Naive B cell (primary cell): ENCODE results near the gene CAMTA1. TPM values are rescaled to one million over a fixed set of nuclear protein-coding genes. Genes with fewer than 3 reads are reported as not detected.

ENCODE experiments used
- ATAC-seq, 2 donors: fragments of 150-1000 bp; cut with Tn5 transposase; 2 replicates each; pipeline ENCODE4 v1.10.0; 2021; ENCODE audit warnings: low read depth in 2 of 2, mild to moderate bottlenecking in 2 of 2, moderate library complexity in 2 of 2
- DNase-seq: peaks from one replicate; pipeline ENCODE4 v3.0.0; 2022
- H3K27ac Mint-ChIP-seq, 6 donors: one replicate each; pipeline ENCODE4 v1.8.0; 2020 to 2022; ENCODE audit warnings: mild to moderate bottlenecking in 6 of 6, mixed read lengths in 6 of 6, moderate library complexity in 5 of 6, inconsistent platforms in 2 of 6
- H3K27me3 Mint-ChIP-seq, 3 donors: one replicate each; pipeline ENCODE4 v1.8.0; 2021 to 2022; ENCODE audit warnings: mixed read lengths in 3 of 3, mild to moderate bottlenecking in 1 of 3
- H3K36me3 Mint-ChIP-seq, 2 donors: one replicate each; pipeline ENCODE4 v1.8.0; 2020 to 2022; ENCODE audit warnings: mixed read lengths in 2 of 2, inconsistent platforms in 1 of 2, mild to moderate bottlenecking in 1 of 2
- H3K4me1 Mint-ChIP-seq, 3 donors: one replicate each; pipeline ENCODE4 v1.8.0; 2020 to 2022; ENCODE audit warnings: mixed read lengths in 3 of 3, inconsistent platforms in 1 of 3, mild to moderate bottlenecking in 1 of 3, moderate library complexity in 1 of 3
- H3K4me3 Mint-ChIP-seq, 8 donors: one replicate each; pipeline ENCODE4 v1.8.0; 2020 to 2022; ENCODE audit warnings: mild to moderate bottlenecking in 8 of 8, mixed read lengths in 8 of 8, moderate library complexity in 8 of 8, inconsistent platforms in 2 of 8
- H3K9me3 Mint-ChIP-seq, 7 donors: one replicate each; pipeline ENCODE4 v1.8.0; 2020 to 2022; ENCODE audit warnings: mixed read lengths in 7 of 7, mild to moderate bottlenecking in 5 of 7, inconsistent platforms in 2 of 7, moderate library complexity in 1 of 7
- polyA plus RNA-seq, 6 donors: library from polyadenylated mRNA; unstranded; fragments of 300-500 nt; fragmentation: Illumina TruSeq; gene quantifications; one replicate each; pipeline ENCODE4 v1.2.3, GENCODE V29; 2021; ENCODE audit warnings: low read depth in 6 of 6

The CAMTA1 gene
- polyA plus RNA-seq, 6 donors from 2014 or later: 75.4 to 140 (median 88.8) TPM

GRCh38 chr1:6930732-6931300 is 145.6 kb downstream of the CAMTA1 start:
- ATAC-seq: no peak
- no peaks in the 10 kb centered on the region for H3K36me3 Mint-ChIP-seq
- H3K4me1 Mint-ChIP-seq: no peaks in the 10 kb centered on the region
- no peak overlapping the region for H3K4me3 Mint-ChIP-seq
- peaks cover 22 to 51% (median 35%) of the 10 kb centered on the region in 3 donors for H3K27me3 Mint-ChIP-seq
- no peak for DNase-seq
- H3K9me3 Mint-ChIP-seq: peaks cover 0 to 3% (median 0%) of the 10 kb centered on the region in 7 donors
- H3K27ac Mint-ChIP-seq: peak overlapping the region in 1 of 6 donors; percentile 22

GRCh38 chr1:6935361-6935883 is 150.2 kb downstream of the CAMTA1 start:
- Mint-ChIP-seq H3K36me3 (no peaks in the 10 kb centered on the region), H3K4me3 (no peak overlapping the region), H3K4me1 (no peaks in the 10 kb centered on the region), H3K9me3 (peaks cover 0 to 4% (median 0%) of the 10 kb centered on the region in 7 donors), H3K27me3 (peaks cover 15 to 23% (median 16%) of the 10 kb centered on the region in 3 donors), H3K27ac (no peak overlapping the region)
- no peak for DNase-seq
- ATAC-seq: no peak

- H3K4me3 Mint-ChIP-seq: no peak overlapping the region
- no peak overlapping the region for H3K27ac Mint-ChIP-seq
- peaks cover 12 to 23% (median 16%) of the 10 kb centered on the region in 3 donors for H3K27me3 Mint-ChIP-seq
- ATAC-seq: no peak
- H3K9me3 Mint-ChIP-seq: peaks cover 0 to 4% (median 0%) of the 10 kb centered on the region in 7 donors
- H3K4me1 Mint-ChIP-seq: no peaks in the 10 kb centered on the region
- no peaks in the 10 kb centered on the region for H3K36me3 Mint-ChIP-seq
- DNase-seq: no peak
Observed at GRCh38 chr1:6935911-6936690, 150.8 kb downstream of the CAMTA1 start.

GRCh38 chr1:6937048-6937447 is 151.8 kb downstream of the CAMTA1 start:
- no peaks in the 10 kb centered on the region for H3K36me3 Mint-ChIP-seq
- H3K27me3 Mint-ChIP-seq: peaks cover 7 to 22% (median 12%) of the 10 kb centered on the region in 3 donors
- no peak overlapping the region for H3K27ac Mint-ChIP-seq
- ATAC-seq: no peak
- peaks cover 0 to 4% (median 0%) of the 10 kb centered on the region in 7 donors for H3K9me3 Mint-ChIP-seq
- DNase-seq: no peak
- no peaks in the 10 kb centered on the region for H3K4me1 Mint-ChIP-seq
- no peak overlapping the region for H3K4me3 Mint-ChIP-seq

- Mint-ChIP-seq H3K27me3 (peaks cover 6 to 8% (median 7%) of the 10 kb centered on the region in 3 donors), H3K27ac (no peak overlapping the region), H3K9me3 (peaks cover 0 to 4% (median 0%) of the 10 kb centered on the region in 7 donors), H3K36me3 (no peaks in the 10 kb centered on the region), H3K4me3 (no peak overlapping the region), H3K4me1 (no peaks in the 10 kb centered on the region)
- ATAC-seq (no peak), DNase-seq (no peak)
Observed at GRCh38 chr1:6939363-6939762, 154.1 kb downstream of the CAMTA1 start.

- H3K9me3 Mint-ChIP-seq: peaks cover 0 to 4% (median 0%) of the 10 kb centered on the region in 7 donors
- DNase-seq: no peak
- no peaks in the 10 kb centered on the region for H3K27me3 Mint-ChIP-seq
- ATAC-seq: no peak
- no peak overlapping the region for H3K4me3 Mint-ChIP-seq
- H3K4me1 Mint-ChIP-seq: no peaks in the 10 kb centered on the region
- H3K36me3 Mint-ChIP-seq: no peaks in the 10 kb centered on the region
- no peak overlapping the region for H3K27ac Mint-ChIP-seq
Observed at GRCh38 chr1:6941786-6942185, 156.5 kb downstream of the CAMTA1 start.

- Mint-ChIP-seq H3K36me3 (no peaks in the 10 kb centered on the region), H3K4me1 (no peaks in the 10 kb centered on the region), H3K9me3 (peaks cover 0 to 4% (median 0%) of the 10 kb centered on the region in 7 donors), H3K4me3 (no peak overlapping the region), H3K27ac (no peak overlapping the region), H3K27me3 (peaks cover 0 to 3% (median 2%) of the 10 kb centered on the region in 3 donors)
- DNase-seq (no peak), ATAC-seq (no peak)
Observed at GRCh38 chr1:6942990-6943389, 157.7 kb downstream of the CAMTA1 start.

- Mint-ChIP-seq H3K27me3 (peaks cover 0 to 5% (median 3%) of the 10 kb centered on the region in 3 donors), H3K27ac (no peak overlapping the region), H3K4me3 (peak overlapping the region in 1 of 8 donors; percentile 37), H3K36me3 (no peaks in the 10 kb centered on the region), H3K9me3 (peaks cover 0 to 1% (median 0%) of the 10 kb centered on the region in 7 donors), H3K4me1 (no peaks in the 10 kb centered on the region)
- no peak for DNase-seq
- no peak for ATAC-seq
Observed at GRCh38 chr1:6944434-6944833, 159.2 kb downstream of the CAMTA1 start.

GRCh38 chr1:6947952-6948351 is 162.7 kb downstream of the CAMTA1 start:
- no peak for ATAC-seq
- no peak overlapping the region for H3K4me3 Mint-ChIP-seq
- H3K27ac Mint-ChIP-seq: no peak overlapping the region
- DNase-seq: no peak
- no peaks in the 10 kb centered on the region for H3K4me1 Mint-ChIP-seq
- H3K36me3 Mint-ChIP-seq: no peaks in the 10 kb centered on the region
- peaks cover 0 to 5% (median 3%) of the 10 kb centered on the region in 3 donors for H3K27me3 Mint-ChIP-seq
- no peaks in the 10 kb centered on the region for H3K9me3 Mint-ChIP-seq

- DNase-seq: no peak
- Mint-ChIP-seq H3K4me3 (no peak overlapping the region), H3K27ac (peak overlapping the region in 1 of 6 donors; percentile 52), H3K27me3 (peaks cover 0 to 5% (median 3%) of the 10 kb centered on the region in 3 donors), H3K36me3 (no peaks in the 10 kb centered on the region), H3K4me1 (no peaks in the 10 kb centered on the region), H3K9me3 (no peaks in the 10 kb centered on the region)
- no peak for ATAC-seq
Observed at GRCh38 chr1:6948416-6948815, 163.2 kb downstream of the CAMTA1 start.

- Mint-ChIP-seq H3K36me3 (no peaks in the 10 kb centered on the region), H3K27ac (no peak overlapping the region), H3K4me3 (no peak overlapping the region), H3K9me3 (no peaks in the 10 kb centered on the region), H3K4me1 (no peaks in the 10 kb centered on the region), H3K27me3 (peaks cover 0 to 5% (median 3%) of the 10 kb centered on the region in 3 donors)
- DNase-seq: no peak
- ATAC-seq: no peak
Observed at GRCh38 chr1:6948861-6949260, 163.6 kb downstream of the CAMTA1 start.

- no peaks in the 10 kb centered on the region for H3K4me1 Mint-ChIP-seq
- DNase-seq (no peak), ATAC-seq (no peak)
- peaks cover 0 to 5% (median 3%) of the 10 kb centered on the region in 3 donors for H3K27me3 Mint-ChIP-seq
- H3K4me3 Mint-ChIP-seq: no peak overlapping the region
- H3K36me3 Mint-ChIP-seq: no peaks in the 10 kb centered on the region
- H3K9me3 Mint-ChIP-seq: no peaks in the 10 kb centered on the region
- H3K27ac Mint-ChIP-seq: no peak overlapping the region
Observed at GRCh38 chr1:6950001-6950765, 164.9 kb downstream of the CAMTA1 start.

GRCh38 chr1:6951536-6951935 is 166.3 kb downstream of the CAMTA1 start:
- Mint-ChIP-seq H3K27ac (no peak overlapping the region), H3K36me3 (no peaks in the 10 kb centered on the region), H3K4me1 (no peaks in the 10 kb centered on the region), H3K27me3 (peaks cover 0 to 5% (median 3%) of the 10 kb centered on the region in 3 donors), H3K9me3 (no peaks in the 10 kb centered on the region), H3K4me3 (no peak overlapping the region)
- no peak for ATAC-seq
- no peak for DNase-seq
